ENCODE measurements around the gene IKZF4. TPM values are rescaled to one million over a fixed set of nuclear protein-coding genes. Genes with fewer than 3 reads are reported as not detected.

IKZF4 gene
- 1 to 10 TPM; 2.9 to 4.6 (median 4.2) TPM for total RNA-seq

DNA sequence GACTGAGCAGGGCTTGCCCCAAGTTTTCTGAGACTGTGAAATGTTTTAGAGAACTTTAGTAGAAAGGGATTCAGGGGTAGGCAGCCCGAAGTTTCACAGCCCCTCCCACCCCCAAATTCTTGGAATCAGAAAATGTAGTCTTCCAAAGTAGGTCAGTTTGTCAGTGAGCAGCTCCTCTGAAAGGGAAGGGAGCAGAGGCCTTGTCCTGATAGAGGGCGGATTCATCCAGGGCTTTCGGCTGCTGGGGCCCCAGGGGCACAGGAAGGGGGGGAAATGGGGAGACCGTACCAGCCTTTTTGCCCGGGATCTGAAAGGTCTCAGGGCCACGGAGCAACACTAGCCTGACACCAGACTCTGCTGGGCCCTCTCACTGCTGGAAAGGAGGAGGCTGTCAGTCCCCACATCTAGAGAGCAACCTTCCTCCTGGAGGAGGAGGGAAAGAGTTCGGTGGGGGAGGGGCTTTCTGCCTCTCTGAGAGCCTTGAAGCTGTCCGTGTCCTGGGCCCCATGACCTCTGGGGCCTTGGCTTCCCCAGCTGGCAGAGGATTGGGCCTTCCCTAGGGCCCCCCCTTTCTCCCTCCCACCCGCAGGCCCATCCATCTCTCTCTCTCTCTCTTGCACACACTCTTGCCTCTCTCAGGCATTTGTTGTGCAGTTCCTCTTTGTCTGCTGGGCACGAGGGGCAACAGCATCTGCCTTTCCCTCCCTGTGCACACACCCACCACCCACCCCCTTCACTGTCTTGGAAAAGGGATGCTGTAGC lies at the start of gene IKZF4:
TSS of gene IKZF4 (plus strand) at position 621 of the 762 bp plus-strand sequence. CDS start 451 bp downstream, outside the sequence.
- Histone ChIP-seq H3K36me3 (no peaks in the 10 kb centered on the region), H3K9me3 (no peaks in the 10 kb centered on the region), H3K4me3 (peak within 1 kb of the TSS; percentile 16 to 61 (median 39)), H3K27ac (peak within 1 kb of the TSS; percentile 64 to 90), H3K4me1 (no peaks in the 10 kb centered on the region), H3K27me3 (no peaks in the 10 kb centered on the region)
- TF ChIP-seq POLR2AphosphoS5 (IDR thresholded peaks at IDR 0.05) (peak in 1 of 3 donors; percentile 49), CTCF (IDR thresholded peaks at IDR 0.05) (no peak), POLR2A (IDR thresholded peaks at IDR 0.05) (no peak)
- intact Hi-C loops (cut with DNase I; ENCODE audit: low total_unique reads) = no loop called here
- DNase-seq (ENCODE audit: low spot score in 2 of 2) = no peak

- Histone ChIP-seq H3K36me3 (no peaks in the 10 kb centered on the region), H3K27ac (peak overlapping the region; percentile 83 to 98), H3K4me3 (no peak overlapping the region), H3K27me3 (no peaks in the 10 kb centered on the region), H3K9me3 (no peaks in the 10 kb centered on the region), H3K4me1 (peaks cover 0 to 7% of the 10 kb centered on the region in 2 donors)
- intact Hi-C loops (cut with DNase I; ENCODE audit: low total_unique reads) = loop anchor here (10.0 kb wide), 1 partner anchor 1133 kb away; no protein-coding TSS in a partner anchor
- TF ChIP-seq POLR2AphosphoS5 (IDR thresholded peaks at IDR 0.05) (peak in 1 of 3 donors; percentile 41), POLR2A (IDR thresholded peaks at IDR 0.05) (no peak)
- peak in 1 of 2 donors; percentile 82 for DNase-seq (ENCODE audit: low spot score in 2 of 2)
Observed at GRCh38 chr12:55972042-55972441, 48.8 kb upstream of the IKZF4 start.

- Histone ChIP-seq H3K27me3 (no peaks in the 10 kb centered on the region), H3K4me1 (peaks cover 0 to 5% of the 10 kb centered on the region in 2 donors), H3K36me3 (no peaks in the 10 kb centered on the region), H3K4me3 (peak overlapping the region; percentile 56 to 97 (median 71)), H3K27ac (peak overlapping the region; percentile 97 to 98), H3K9me3 (no peaks in the 10 kb centered on the region)
- no peak for DNase-seq (ENCODE audit: low spot score in 2 of 2)
- TF ChIP-seq CTCF (IDR thresholded peaks at IDR 0.05) (no peak), POLR2AphosphoS5 (IDR thresholded peaks at IDR 0.05) (no peak), POLR2A (IDR thresholded peaks at IDR 0.05) (no peak)
- intact Hi-C loops (cut with DNase I; ENCODE audit: low total_unique reads) = loop anchor here (10.0 kb wide), 1 partner anchor 1132 kb away; no protein-coding TSS in a partner anchor
Observed at GRCh38 chr12:55972456-55972855, 48.4 kb upstream of the IKZF4 start.

GRCh38 chr12:55972911-55973598 lies 47.8 kb upstream of the IKZF4 start:
- DNase-seq (ENCODE audit: low spot score in 2 of 2) = no peak
- Histone ChIP-seq H3K27me3 (no peaks in the 10 kb centered on the region), H3K9me3 (no peaks in the 10 kb centered on the region), H3K36me3 (no peaks in the 10 kb centered on the region), H3K4me3 (peak overlapping the region; percentile 56 to 97 (median 71)), H3K4me1 (no peaks in the 10 kb centered on the region), H3K27ac (peak overlapping the region; percentile 97 to 98)
- TF ChIP-seq POLR2AphosphoS5 (IDR thresholded peaks at IDR 0.05) (peak in 2 of 3 donors; percentile 64 to 80), CTCF (IDR thresholded peaks at IDR 0.05) (no peak), POLR2A (IDR thresholded peaks at IDR 0.05) (peak; percentile 51)
- intact Hi-C loops (cut with DNase I; ENCODE audit: low total_unique reads) = loop anchor here (10.0 kb wide), 1 partner anchor 1132 kb away; no protein-coding TSS in a partner anchor

DNA sequence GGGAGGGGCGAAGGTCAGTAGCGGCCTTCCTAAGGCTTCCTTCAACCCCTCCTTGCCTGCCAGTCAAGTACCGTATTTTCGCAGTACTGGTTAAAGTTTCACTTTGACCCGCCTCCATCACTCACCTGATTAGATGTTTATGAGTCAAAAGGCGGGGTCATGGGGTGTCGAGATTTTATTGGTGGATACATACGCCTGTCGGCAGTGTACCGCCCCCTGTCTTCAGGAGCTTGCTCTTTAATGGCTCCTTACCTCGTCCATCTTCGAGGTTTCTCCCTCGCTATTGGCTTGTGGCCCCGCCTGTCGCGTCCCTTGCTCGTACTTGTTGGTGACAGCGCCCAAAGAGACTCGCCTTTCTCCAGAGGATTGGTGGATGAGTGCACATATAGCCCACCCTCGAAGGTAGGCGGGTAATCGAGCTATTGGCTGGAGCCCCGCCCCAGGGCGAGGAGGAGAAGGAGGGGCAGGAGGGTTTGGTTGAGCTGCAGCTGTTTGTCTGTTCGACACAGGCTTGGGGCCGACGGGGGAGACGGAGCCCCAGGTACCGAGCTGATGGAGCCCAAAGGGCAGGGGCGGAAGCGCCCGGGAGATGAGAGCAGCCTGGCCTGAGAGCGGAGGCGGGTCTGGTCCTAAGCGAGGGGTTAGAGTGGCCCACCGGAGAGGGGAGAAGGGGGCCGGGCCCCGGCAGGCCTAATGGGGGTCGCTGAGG lies 47.1 kb upstream of the IKZF4 start, which contains the start of gene RAB5B:
TSS of gene RAB5B (plus strand) at position 480 of the 709 bp plus-strand sequence. CDS start 12,883 bp downstream, outside the sequence.
- Histone ChIP-seq H3K4me1 (no peaks in the 10 kb centered on the region), H3K4me3 (peak within 1 kb of the TSS; percentile 83 to 97 (median 96)), H3K27me3 (no peaks in the 10 kb centered on the region), H3K27ac (peak within 1 kb of the TSS; percentile 97 to 98), H3K9me3 (no peaks in the 10 kb centered on the region), H3K36me3 (no peaks in the 10 kb centered on the region)
- peak in 1 of 3 donors; percentile 10 for TF ChIP-seq CTCF (IDR thresholded peaks at IDR 0.05)
- peak; percentile 94 for TF ChIP-seq POLR2A (IDR thresholded peaks at IDR 0.05)
- peak; percentile 90 to 99 (median 91) for TF ChIP-seq POLR2AphosphoS5 (IDR thresholded peaks at IDR 0.05)
- peak; percentile 99 to 100 for DNase-seq (ENCODE audit: low spot score in 2 of 2)
- intact Hi-C loops (cut with DNase I; ENCODE audit: low total_unique reads) = loop anchor here (10.0 kb wide), 1 partner anchor 1131 kb away; no protein-coding TSS in a partner anchor
